Liver (tissue), 9 donors: ENCODE results near the gene TAF3. TPM values are rescaled to one million over a fixed set of nuclear protein-coding genes. Genes with fewer than 3 reads are reported as not detected.

Source experiments
- DNase-seq: peaks from one replicate; pipeline ENCODE4 v3.0.0-alpha.2; 2017; ENCODE audit warnings: low spot score
- H3K27ac ChIP-seq, 2 donors: one replicate each; pipeline ENCODE4 v1.7.0; 2013; ENCODE audit warnings: inconsistent platforms in 2 of 2, low read length in 2 of 2, control low read depth in 1 of 2, low read depth in 1 of 2, mild to moderate bottlenecking in 1 of 2
- H3K27me3 ChIP-seq, 4 donors: one replicate each; pipeline versions ENCODE4 v1.6.1 to v1.7.0; 2013; ENCODE audit warnings: low read length in 3 of 4, inconsistent platforms in 1 of 4, mild to moderate bottlenecking in 1 of 4, moderate library complexity in 1 of 4; ENCODE audit not compliant: control insufficient read depth in 4 of 4, insufficient read depth in 4 of 4
- H3K36me3 ChIP-seq, 4 donors: one replicate each; pipeline versions ENCODE4 v1.6.1 to v1.7.0; 2013; ENCODE audit warnings: low read length in 3 of 4, mild to moderate bottlenecking in 3 of 4, low read depth in 1 of 4, moderate library complexity in 1 of 4; ENCODE audit not compliant: control insufficient read depth in 4 of 4, insufficient read depth in 3 of 4
- H3K4me1 ChIP-seq, 4 donors: one replicate each; pipeline versions ENCODE4 v1.6.1 to v1.7.0; 2013; ENCODE audit warnings: low read length in 3 of 4, mild to moderate bottlenecking in 3 of 4, moderate library complexity in 1 of 4; ENCODE audit not compliant: control insufficient read depth in 4 of 4, insufficient read depth in 4 of 4
- H3K4me3 ChIP-seq, 3 donors: one replicate each; pipeline versions ENCODE4 v1.6.1 to v1.7.0; 2013; ENCODE audit warnings: low read length in 3 of 3, control low read depth in 1 of 3, low read depth in 1 of 3, mild to moderate bottlenecking in 1 of 3
- H3K9ac ChIP-seq, 2 donors: one replicate each; pipeline ENCODE4 v1.7.0; 2013; ENCODE audit warnings: low read length in 2 of 2, mild to moderate bottlenecking in 2 of 2, moderate library complexity in 2 of 2, control low read depth in 1 of 2, low read depth in 1 of 2
- H3K9me3 ChIP-seq, 4 donors: one replicate each; pipeline versions ENCODE4 v1.6.1 to v1.7.0; 2013; ENCODE audit warnings: low read length in 3 of 4; ENCODE audit not compliant: control insufficient read depth in 4 of 4
- FOXA1 ChIP-seq: IDR thresholded peaks from 2 replicates; pipeline ENCODE4 v1.6.1; 2016; ENCODE audit warnings: antibody characterized with exemption
- FOXA2 ChIP-seq: IDR thresholded peaks from 2 replicates; pipeline ENCODE4 v1.6.1; 2016; ENCODE audit warnings: antibody characterized with exemption
- GABPA ChIP-seq, 2 donors: IDR thresholded peaks in 1 of 2; conservative IDR thresholded peaks in 1 of 2; 2 replicates each; pipeline ENCODE4 v1.6.1; 2016; ENCODE audit warnings: antibody characterized with exemption in 2 of 2, mild to moderate bottlenecking in 1 of 2, moderate library complexity in 1 of 2
- HNF4A ChIP-seq, 2 donors: conservative IDR thresholded peaks; 2 replicates each; pipeline ENCODE4 v1.6.1; 2016; ENCODE audit warnings: antibody characterized with exemption in 2 of 2, mild to moderate bottlenecking in 2 of 2
- HNF4G ChIP-seq: IDR thresholded peaks from 2 replicates; pipeline ENCODE4 v1.6.1; 2016; ENCODE audit warnings: antibody characterized with exemption
- JUND ChIP-seq, 2 donors: IDR thresholded peaks; 2 replicates each; pipeline ENCODE4 v1.6.1; 2016; ENCODE audit warnings: antibody characterized with exemption in 2 of 2
- NR2F2 ChIP-seq: IDR thresholded peaks from 2 replicates; pipeline ENCODE4 v1.6.1; 2016; ENCODE audit warnings: antibody characterized with exemption
- RAD21 ChIP-seq, 2 donors: IDR thresholded peaks; 2 replicates each; pipeline ENCODE4 v1.6.1; 2016; ENCODE audit warnings: antibody characterized with exemption in 2 of 2, mild to moderate bottlenecking in 2 of 2
- RXRA ChIP-seq, 2 donors: IDR thresholded peaks; 2 replicates each; pipeline ENCODE4 v1.6.1; 2017 to 2018; ENCODE audit warnings: antibody characterized with exemption in 2 of 2, mild to moderate bottlenecking in 1 of 2
- SP1 ChIP-seq: IDR thresholded peaks from 2 replicates; pipeline ENCODE4 v1.6.1; 2018; ENCODE audit warnings: antibody characterized with exemption, mild to moderate bottlenecking
- TAF1 ChIP-seq: conservative IDR thresholded peaks from 2 replicates; pipeline ENCODE4 v1.6.1; 2016; ENCODE audit warnings: antibody characterized with exemption, mild to moderate bottlenecking
- YY1 ChIP-seq: IDR thresholded peaks from 2 replicates; pipeline ENCODE4 v1.6.1; 2016; ENCODE audit warnings: antibody characterized with exemption, mild to moderate bottlenecking
- WGBS: extraction: QIAGEN DNeasy Blood & Tissue Kit; methylation state at CpG from one replicate; pipeline ENCODE4 v1.1.7; 2013; 5-methylcytosine and 5-hydroxymethylcytosine counted together
- polyA plus RNA-seq, 2 donors: library from polyadenylated mRNA; stranded (reverse) in 1 of 2; unstranded in 1 of 2; fragments of 200-250 nt in 1 of 2; fragments of >200 nt in 1 of 2; fragmentation: Nextera tagmentation in 1 of 2; extraction: Ambion mirVana in 1 of 2; gene quantifications; one replicate each; pipeline versions ENCODE4 v1.2.1 to v1.2.3, GENCODE V29; 2013 to 2015
- total RNA-seq, 2 donors: library from RNA; depleted of rRNA; stranded (reverse); fragments of >200 nt; gene quantifications; one replicate each; pipeline ENCODE4 v1.2.3, GENCODE V29; 2014
- TF ChIP-seq, protein P1 (sequence below): fragments of 150-350 bp; IDR thresholded peaks from 2 replicates; pipeline ENCODE4 v1.5.1; 2017; ENCODE audit warnings: improper control_type of control experiment, low read depth, low read length; ENCODE audit not compliant: missing input control
- TF ChIP-seq, protein P2 (sequence below): IDR thresholded peaks from 2 replicates; pipeline ENCODE4 v1.6.1; 2016; ENCODE audit warnings: antibody characterized with exemption, mild to moderate bottlenecking
- TF ChIP-seq, protein P3 (sequence below): IDR thresholded peaks from 2 replicates; pipeline ENCODE4 v1.6.1; 2016; ENCODE audit warnings: antibody characterized with exemption
- TF ChIP-seq, protein P4 (sequence below): IDR thresholded peaks from 2 replicates; pipeline ENCODE4 v1.6.1; 2016; ENCODE audit warnings: antibody characterized with exemption
- TF ChIP-seq, protein P5 (sequence below): IDR thresholded peaks from 2 replicates; pipeline ENCODE4 v1.6.1; 2016; ENCODE audit warnings: antibody characterized with exemption
- donor health status: healthy.
- donor health status: healthy.
- donor health status: healthy.
- donor health status: healthy.
- donor health status: healthy.

Gene TAF3
- total and polyA plus RNA-seq, 4 donors = 1.5 to 3.6 (median 1.9) TPM

- H3K9ac ChIP-seq = no peak overlapping the region
- no peaks in the 10 kb centered on the region for H3K27me3 ChIP-seq
- H3K4me1 ChIP-seq = no peaks in the 10 kb centered on the region
- no peak for TF ChIP-seq RAD21 (IDR thresholded peaks at IDR 0.05)
- TF ChIP-seq, protein P1, sequence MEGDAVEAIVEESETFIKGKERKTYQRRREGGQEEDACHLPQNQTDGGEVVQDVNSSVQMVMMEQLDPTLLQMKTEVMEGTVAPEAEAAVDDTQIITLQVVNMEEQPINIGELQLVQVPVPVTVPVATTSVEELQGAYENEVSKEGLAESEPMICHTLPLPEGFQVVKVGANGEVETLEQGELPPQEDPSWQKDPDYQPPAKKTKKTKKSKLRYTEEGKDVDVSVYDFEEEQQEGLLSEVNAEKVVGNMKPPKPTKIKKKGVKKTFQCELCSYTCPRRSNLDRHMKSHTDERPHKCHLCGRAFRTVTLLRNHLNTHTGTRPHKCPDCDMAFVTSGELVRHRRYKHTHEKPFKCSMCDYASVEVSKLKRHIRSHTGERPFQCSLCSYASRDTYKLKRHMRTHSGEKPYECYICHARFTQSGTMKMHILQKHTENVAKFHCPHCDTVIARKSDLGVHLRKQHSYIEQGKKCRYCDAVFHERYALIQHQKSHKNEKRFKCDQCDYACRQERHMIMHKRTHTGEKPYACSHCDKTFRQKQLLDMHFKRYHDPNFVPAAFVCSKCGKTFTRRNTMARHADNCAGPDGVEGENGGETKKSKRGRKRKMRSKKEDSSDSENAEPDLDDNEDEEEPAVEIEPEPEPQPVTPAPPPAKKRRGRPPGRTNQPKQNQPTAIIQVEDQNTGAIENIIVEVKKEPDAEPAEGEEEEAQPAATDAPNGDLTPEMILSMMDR = no peak
- TF ChIP-seq FOXA1 = no peak
- no peak for TF ChIP-seq SP1
- TF ChIP-seq GABPA (IDR thresholded peaks at IDR 0.05 in 1 of 2, conservative IDR thresholded peaks at IDR 0.05 in 1 of 2) = no peak
- TF ChIP-seq, protein P2, sequence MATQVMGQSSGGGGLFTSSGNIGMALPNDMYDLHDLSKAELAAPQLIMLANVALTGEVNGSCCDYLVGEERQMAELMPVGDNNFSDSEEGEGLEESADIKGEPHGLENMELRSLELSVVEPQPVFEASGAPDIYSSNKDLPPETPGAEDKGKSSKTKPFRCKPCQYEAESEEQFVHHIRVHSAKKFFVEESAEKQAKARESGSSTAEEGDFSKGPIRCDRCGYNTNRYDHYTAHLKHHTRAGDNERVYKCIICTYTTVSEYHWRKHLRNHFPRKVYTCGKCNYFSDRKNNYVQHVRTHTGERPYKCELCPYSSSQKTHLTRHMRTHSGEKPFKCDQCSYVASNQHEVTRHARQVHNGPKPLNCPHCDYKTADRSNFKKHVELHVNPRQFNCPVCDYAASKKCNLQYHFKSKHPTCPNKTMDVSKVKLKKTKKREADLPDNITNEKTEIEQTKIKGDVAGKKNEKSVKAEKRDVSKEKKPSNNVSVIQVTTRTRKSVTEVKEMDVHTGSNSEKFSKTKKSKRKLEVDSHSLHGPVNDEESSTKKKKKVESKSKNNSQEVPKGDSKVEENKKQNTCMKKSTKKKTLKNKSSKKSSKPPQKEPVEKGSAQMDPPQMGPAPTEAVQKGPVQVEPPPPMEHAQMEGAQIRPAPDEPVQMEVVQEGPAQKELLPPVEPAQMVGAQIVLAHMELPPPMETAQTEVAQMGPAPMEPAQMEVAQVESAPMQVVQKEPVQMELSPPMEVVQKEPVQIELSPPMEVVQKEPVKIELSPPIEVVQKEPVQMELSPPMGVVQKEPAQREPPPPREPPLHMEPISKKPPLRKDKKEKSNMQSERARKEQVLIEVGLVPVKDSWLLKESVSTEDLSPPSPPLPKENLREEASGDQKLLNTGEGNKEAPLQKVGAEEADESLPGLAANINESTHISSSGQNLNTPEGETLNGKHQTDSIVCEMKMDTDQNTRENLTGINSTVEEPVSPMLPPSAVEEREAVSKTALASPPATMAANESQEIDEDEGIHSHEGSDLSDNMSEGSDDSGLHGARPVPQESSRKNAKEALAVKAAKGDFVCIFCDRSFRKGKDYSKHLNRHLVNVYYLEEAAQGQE = no peak
- TF ChIP-seq HNF4A (conservative IDR thresholded peaks at IDR 0.05) = no peak
- TF ChIP-seq, protein P3, sequence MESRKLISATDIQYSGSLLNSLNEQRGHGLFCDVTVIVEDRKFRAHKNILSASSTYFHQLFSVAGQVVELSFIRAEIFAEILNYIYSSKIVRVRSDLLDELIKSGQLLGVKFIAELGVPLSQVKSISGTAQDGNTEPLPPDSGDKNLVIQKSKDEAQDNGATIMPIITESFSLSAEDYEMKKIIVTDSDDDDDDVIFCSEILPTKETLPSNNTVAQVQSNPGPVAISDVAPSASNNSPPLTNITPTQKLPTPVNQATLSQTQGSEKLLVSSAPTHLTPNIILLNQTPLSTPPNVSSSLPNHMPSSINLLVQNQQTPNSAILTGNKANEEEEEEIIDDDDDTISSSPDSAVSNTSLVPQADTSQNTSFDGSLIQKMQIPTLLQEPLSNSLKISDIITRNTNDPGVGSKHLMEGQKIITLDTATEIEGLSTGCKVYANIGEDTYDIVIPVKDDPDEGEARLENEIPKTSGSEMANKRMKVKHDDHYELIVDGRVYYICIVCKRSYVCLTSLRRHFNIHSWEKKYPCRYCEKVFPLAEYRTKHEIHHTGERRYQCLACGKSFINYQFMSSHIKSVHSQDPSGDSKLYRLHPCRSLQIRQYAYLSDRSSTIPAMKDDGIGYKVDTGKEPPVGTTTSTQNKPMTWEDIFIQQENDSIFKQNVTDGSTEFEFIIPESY = no peak
- TF ChIP-seq, protein P4, sequence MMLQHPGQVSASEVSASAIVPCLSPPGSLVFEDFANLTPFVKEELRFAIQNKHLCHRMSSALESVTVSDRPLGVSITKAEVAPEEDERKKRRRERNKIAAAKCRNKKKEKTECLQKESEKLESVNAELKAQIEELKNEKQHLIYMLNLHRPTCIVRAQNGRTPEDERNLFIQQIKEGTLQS = no peak
- no peak for TF ChIP-seq TAF1
- TF ChIP-seq NR2F2 = no peak
- no peak for TF ChIP-seq JUND (IDR thresholded peaks at IDR 0.05)
- no peak overlapping the region for H3K27ac ChIP-seq
- H3K9me3 ChIP-seq = no peaks in the 10 kb centered on the region
- H3K4me3 ChIP-seq = no peak overlapping the region
- H3K36me3 ChIP-seq = peaks cover 0 to 1% (median under 1%) of the 10 kb centered on the region in 4 donors
- 79% methylated on average over 6 of the region's 6 CpGs for WGBS
- no peak for DNase-seq
These were observed 151.3 kb downstream of the TAF3 start for GRCh38 chr10:7969623-7970022.

- 90% methylated on average over 3 of the region's 3 CpGs for WGBS
- no peak overlapping the region for H3K9ac ChIP-seq
- no peaks in the 10 kb centered on the region for H3K36me3 ChIP-seq
- H3K4me1 ChIP-seq = no peaks in the 10 kb centered on the region
- H3K27me3 ChIP-seq = no peaks in the 10 kb centered on the region
- H3K27ac ChIP-seq = no peak overlapping the region
- H3K4me3 ChIP-seq = no peak overlapping the region
- no peak for DNase-seq
- TF ChIP-seq FOXA1 (no peak), HNF4G (no peak), RXRA (IDR thresholded peaks at IDR 0.05) (no peak), YY1 (no peak), SP1 (no peak), HNF4A (conservative IDR thresholded peaks at IDR 0.05) (no peak), FOXA2 (no peak), GABPA (IDR thresholded peaks at IDR 0.05 in 1 of 2, conservative IDR thresholded peaks at IDR 0.05 in 1 of 2) (no peak)
- TF ChIP-seq, protein P5, sequence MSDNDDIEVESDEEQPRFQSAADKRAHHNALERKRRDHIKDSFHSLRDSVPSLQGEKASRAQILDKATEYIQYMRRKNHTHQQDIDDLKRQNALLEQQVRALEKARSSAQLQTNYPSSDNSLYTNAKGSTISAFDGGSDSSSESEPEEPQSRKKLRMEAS = no peak
- TF ChIP-seq, protein P3 = no peak
- H3K9me3 ChIP-seq = no peaks in the 10 kb centered on the region
These were observed 153.6 kb downstream of the TAF3 start for GRCh38 chr10:7971949-7972348.
